Measurements from ENCODE around the gene ZSCAN2. TPM values are rescaled to one million over a fixed set of nuclear protein-coding genes. Genes with fewer than 3 reads are reported as not detected.

ZSCAN2 gene
- total and polyA plus RNA-seq, 4 donors: 1.3 to 7.1 (median 5.4) TPM

DNA sequence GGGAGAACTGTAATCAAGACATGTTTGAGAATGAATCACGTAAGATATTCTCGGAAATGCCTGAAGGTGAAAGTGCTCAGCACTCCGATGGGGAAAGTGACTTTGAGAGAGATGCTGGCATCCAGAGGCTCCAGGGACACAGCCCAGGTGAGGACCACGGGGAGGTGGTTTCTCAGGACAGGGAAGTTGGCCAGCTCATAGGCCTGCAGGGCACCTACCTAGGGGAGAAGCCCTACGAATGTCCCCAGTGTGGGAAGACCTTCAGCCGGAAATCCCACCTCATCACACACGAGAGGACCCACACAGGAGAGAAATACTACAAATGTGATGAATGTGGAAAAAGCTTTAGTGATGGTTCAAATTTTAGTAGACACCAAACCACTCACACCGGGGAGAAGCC is 19.8 kb downstream of the ZSCAN2 start:
- DNase-seq (peak in 1 of 2 donors; percentile 18), ATAC-seq (ENCODE audit: low FRiP score) (no peak)
- no peak overlapping the region for H3K27ac ChIP-seq (ENCODE audit: low read depth in 1 of 2, low read length in 2 of 2)
- H3K9me3 ChIP-seq (ENCODE audit: control insufficient read depth, low read length): peaks cover 8% of the 10 kb centered on the region
- H3K4me3 ChIP-seq (ENCODE audit: low read length in 2 of 2): no peak overlapping the region
- no peaks in the 10 kb centered on the region for H3K4me1 ChIP-seq (ENCODE audit: control insufficient read depth in 1 of 2, insufficient read depth in 2 of 2, low read length in 2 of 2)
- intact Hi-C loops (cut with DNase I): no loop called here
- 97 to 99% methylated on average over 8 of the region's 8 CpGs for WGBS, 2 donors
- no peaks in the 10 kb centered on the region for H3K27me3 ChIP-seq (ENCODE audit: control insufficient read depth in 1 of 2, insufficient read depth in 2 of 2, low read length in 1 of 2)
- peaks cover 0 to 4% of the 10 kb centered on the region in 2 donors for H3K36me3 ChIP-seq (ENCODE audit: control insufficient read depth in 1 of 2, insufficient read depth in 2 of 2, low read length in 1 of 2)

DNA sequence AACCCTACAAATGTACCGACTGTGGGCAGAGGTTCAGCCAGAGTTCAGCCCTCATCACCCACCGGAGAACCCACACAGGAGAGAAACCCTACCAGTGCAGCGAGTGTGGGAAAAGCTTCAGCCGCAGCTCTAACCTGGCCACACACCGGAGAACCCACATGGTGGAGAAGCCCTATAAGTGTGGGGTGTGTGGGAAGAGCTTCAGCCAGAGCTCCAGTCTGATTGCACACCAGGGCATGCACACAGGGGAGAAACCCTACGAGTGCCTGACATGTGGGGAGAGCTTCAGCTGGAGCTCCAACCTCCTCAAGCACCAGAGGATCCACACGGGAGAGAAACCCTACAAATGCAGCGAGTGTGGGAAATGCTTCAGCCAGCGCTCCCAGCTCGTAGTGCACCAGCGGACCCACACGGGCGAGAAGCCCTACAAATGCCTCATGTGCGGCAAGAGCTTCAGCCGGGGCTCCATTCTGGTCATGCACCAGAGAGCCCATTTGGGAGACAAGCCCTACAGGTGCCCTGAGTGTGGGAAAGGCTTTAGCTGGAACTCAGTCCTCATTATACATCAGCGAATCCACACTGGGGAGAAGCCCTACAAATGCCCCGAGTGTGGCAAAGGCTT is 20.7 kb downstream of the ZSCAN2 start:
- Histone ChIP-seq H3K27me3 (ENCODE audit: control insufficient read depth in 1 of 2, insufficient read depth in 2 of 2, low read length in 1 of 2) (no peaks in the 10 kb centered on the region), H3K4me3 (ENCODE audit: low read length in 2 of 2) (no peak overlapping the region), H3K4me1 (ENCODE audit: control insufficient read depth in 1 of 2, insufficient read depth in 2 of 2, low read length in 2 of 2) (no peaks in the 10 kb centered on the region), H3K9me3 (ENCODE audit: control insufficient read depth, low read length) (peaks cover 8% of the 10 kb centered on the region), H3K27ac (ENCODE audit: low read depth in 1 of 2, low read length in 2 of 2) (no peak overlapping the region), H3K36me3 (ENCODE audit: control insufficient read depth in 1 of 2, insufficient read depth in 2 of 2, low read length in 1 of 2) (peaks cover 0 to 4% of the 10 kb centered on the region in 2 donors)
- DNase-seq (peak in 1 of 2 donors; percentile 20), ATAC-seq (ENCODE audit: low FRiP score) (no peak)
- 97 to 98% methylated on average over 17 of the region's 17 CpGs for WGBS, 2 donors
- intact Hi-C loops (cut with DNase I): no loop called here

DNA sequence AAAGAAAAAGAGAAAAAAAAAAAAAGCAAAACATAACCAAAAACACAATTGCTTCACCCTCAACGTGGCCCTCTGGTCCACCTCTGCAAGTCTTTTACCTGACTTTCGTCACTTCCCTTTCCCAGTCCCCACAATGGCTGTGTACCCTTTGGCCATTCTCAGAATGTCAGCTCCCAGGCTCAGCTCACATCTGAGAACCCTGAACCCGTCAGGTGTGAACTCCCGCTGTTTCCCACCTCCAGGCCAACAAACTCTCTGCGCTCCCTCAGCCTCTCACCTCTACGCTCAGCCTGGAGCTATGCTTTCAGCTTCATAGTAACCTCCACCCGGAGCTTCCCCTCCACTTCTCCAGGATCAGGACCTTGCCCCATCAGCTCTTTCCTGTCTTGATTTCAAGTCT is 23.6 kb downstream of the ZSCAN2 start:
- ATAC-seq (ENCODE audit: low FRiP score): no peak
- peaks cover 0 to 4% of the 10 kb centered on the region in 2 donors for H3K36me3 ChIP-seq (ENCODE audit: control insufficient read depth in 1 of 2, insufficient read depth in 2 of 2, low read length in 1 of 2)
- peaks cover 8% of the 10 kb centered on the region for H3K9me3 ChIP-seq (ENCODE audit: control insufficient read depth, low read length)
- no peak overlapping the region for H3K4me3 ChIP-seq (ENCODE audit: low read length in 2 of 2)
- no peaks in the 10 kb centered on the region for H3K27me3 ChIP-seq (ENCODE audit: control insufficient read depth in 1 of 2, insufficient read depth in 2 of 2, low read length in 1 of 2)
- H3K4me1 ChIP-seq (ENCODE audit: control insufficient read depth in 1 of 2, insufficient read depth in 2 of 2, low read length in 2 of 2): no peaks in the 10 kb centered on the region
- intact Hi-C loops (cut with DNase I): no loop called here
- DNase-seq: peak in 1 of 2 donors; percentile 7
- H3K27ac ChIP-seq (ENCODE audit: low read depth in 1 of 2, low read length in 2 of 2): no peak overlapping the region
- WGBS, 2 donors: 90 to 92% methylated on average over 6 to 7 of the region's 7 CpGs

DNA sequence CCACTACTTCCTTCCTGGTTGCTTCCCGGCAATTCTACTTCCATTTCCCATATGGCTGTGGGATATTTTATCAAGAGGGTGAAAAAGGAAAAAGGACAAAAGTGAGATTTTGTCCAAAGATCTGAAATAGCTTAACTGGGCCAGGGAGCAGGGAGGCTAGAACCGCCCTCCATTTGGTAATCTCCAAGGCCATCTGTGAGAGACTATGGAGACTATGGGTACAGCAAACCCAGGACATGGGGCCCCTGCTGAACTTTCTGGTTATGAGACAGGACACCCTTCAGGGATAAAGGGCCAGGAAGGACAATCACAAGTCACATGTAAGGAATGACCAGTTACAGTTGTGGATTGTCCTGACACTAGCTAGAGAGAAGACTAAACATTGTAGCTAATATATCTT is 24.3 kb downstream of the ZSCAN2 start:
- no peak for ATAC-seq (ENCODE audit: low FRiP score)
- H3K36me3 ChIP-seq (ENCODE audit: control insufficient read depth in 1 of 2, insufficient read depth in 2 of 2, low read length in 1 of 2): peaks cover 0 to 4% of the 10 kb centered on the region in 2 donors

DNA sequence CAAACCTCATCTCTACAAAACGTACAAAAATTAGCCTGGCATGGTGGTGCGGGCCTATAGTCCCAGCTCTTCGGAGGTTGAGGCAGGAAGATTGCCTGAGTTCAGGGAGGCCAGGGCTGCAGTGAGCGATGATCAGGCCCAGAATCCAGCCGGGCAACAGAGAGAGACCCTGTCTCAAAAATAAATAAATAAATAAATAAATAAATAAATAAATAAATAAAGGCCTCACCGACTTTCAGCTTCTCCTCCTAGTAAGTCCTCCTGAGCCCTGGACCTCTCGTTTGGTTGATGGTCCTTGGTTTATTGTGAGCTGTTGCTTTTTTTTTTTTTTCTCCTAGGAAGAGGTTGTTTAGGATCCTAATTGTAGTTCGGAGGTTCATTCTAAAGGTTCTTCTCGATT is 28.2 kb downstream of the ZSCAN2 start:
- intact Hi-C loops (cut with DNase I): no loop called here
- Histone ChIP-seq H3K4me1 (ENCODE audit: control insufficient read depth in 1 of 2, insufficient read depth in 2 of 2, low read length in 2 of 2) (no peaks in the 10 kb centered on the region), H3K9me3 (ENCODE audit: control insufficient read depth, low read length) (no peaks in the 10 kb centered on the region), H3K4me3 (ENCODE audit: low read length in 2 of 2) (no peak overlapping the region), H3K36me3 (ENCODE audit: control insufficient read depth in 1 of 2, insufficient read depth in 2 of 2, low read length in 1 of 2) (no peaks in the 10 kb centered on the region), H3K27me3 (ENCODE audit: control insufficient read depth in 1 of 2, insufficient read depth in 2 of 2, low read length in 1 of 2) (no peaks in the 10 kb centered on the region), H3K27ac (ENCODE audit: low read depth in 1 of 2, low read length in 2 of 2) (no peak overlapping the region)
- 92% methylated on average over 9 of the region's 9 CpGs for WGBS, 2 donors
- no peak for DNase-seq
- ATAC-seq (ENCODE audit: low FRiP score): no peak

More for the DNA sequence above, 24.3 kb downstream of the ZSCAN2 start:
- H3K27ac ChIP-seq (ENCODE audit: low read depth in 1 of 2, low read length in 2 of 2): no peak overlapping the region
- H3K4me3 ChIP-seq (ENCODE audit: low read length in 2 of 2): no peak overlapping the region
- peaks cover 8% of the 10 kb centered on the region for H3K9me3 ChIP-seq (ENCODE audit: control insufficient read depth, low read length)
- WGBS, 2 donors: 93 to 98% methylated on average over 2 of the region's 2 CpGs
- intact Hi-C loops (cut with DNase I): no loop called here
- H3K27me3 ChIP-seq (ENCODE audit: control insufficient read depth in 1 of 2, insufficient read depth in 2 of 2, low read length in 1 of 2): no peaks in the 10 kb centered on the region
- no peaks in the 10 kb centered on the region for H3K4me1 ChIP-seq (ENCODE audit: control insufficient read depth in 1 of 2, insufficient read depth in 2 of 2, low read length in 2 of 2)
- no peak for DNase-seq

DNA sequence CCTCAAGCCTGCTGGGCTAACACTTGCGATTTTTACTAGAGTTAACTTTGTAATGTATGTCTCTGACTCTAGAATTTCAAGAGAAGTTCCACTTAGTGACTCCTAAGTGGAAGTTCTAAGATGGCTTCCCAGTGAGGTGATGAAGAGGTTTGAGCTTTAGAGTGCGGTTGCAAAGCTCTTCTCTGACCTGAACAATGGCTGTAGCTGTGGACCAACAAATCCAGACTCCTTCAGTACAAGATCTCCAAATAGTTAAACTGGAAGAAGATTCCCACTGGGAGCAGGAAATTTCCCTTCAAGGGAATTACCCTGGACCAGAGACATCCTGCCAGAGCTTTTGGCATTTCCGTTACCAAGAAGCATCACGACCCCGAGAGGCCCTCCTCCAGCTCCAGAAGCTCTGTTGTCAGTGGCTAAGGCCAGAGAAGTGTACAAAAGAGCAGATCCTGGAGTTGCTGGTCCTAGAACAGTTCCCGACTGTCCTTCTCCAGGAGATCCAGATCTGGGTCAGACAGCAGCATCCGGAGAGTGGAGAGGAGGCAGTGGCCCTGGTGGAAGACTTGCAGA is 31.0 kb downstream of the ZSCAN2 start:
- Histone ChIP-seq H3K36me3 (ENCODE audit: control insufficient read depth in 1 of 2, insufficient read depth in 2 of 2, low read length in 1 of 2) (no peaks in the 10 kb centered on the region), H3K27ac (ENCODE audit: low read depth in 1 of 2, low read length in 2 of 2) (peak overlapping the region; percentile 34 to 94), H3K27me3 (ENCODE audit: control insufficient read depth in 1 of 2, insufficient read depth in 2 of 2, low read length in 1 of 2) (no peaks in the 10 kb centered on the region), H3K9me3 (ENCODE audit: control insufficient read depth, low read length) (no peaks in the 10 kb centered on the region), H3K4me1 (ENCODE audit: control insufficient read depth in 1 of 2, insufficient read depth in 2 of 2, low read length in 2 of 2) (peaks cover 0 to 6% of the 10 kb centered on the region in 2 donors), H3K4me3 (ENCODE audit: low read length in 2 of 2) (peak overlapping the region; percentile 55 to 79)
- intact Hi-C loops (cut with DNase I): no loop called here
- DNase-seq (peak; percentile 36 to 37), ATAC-seq (ENCODE audit: low FRiP score) (no peak)
- WGBS, 2 donors: 33 to 44% methylated on average over 7 of the region's 7 CpGs

DNA sequence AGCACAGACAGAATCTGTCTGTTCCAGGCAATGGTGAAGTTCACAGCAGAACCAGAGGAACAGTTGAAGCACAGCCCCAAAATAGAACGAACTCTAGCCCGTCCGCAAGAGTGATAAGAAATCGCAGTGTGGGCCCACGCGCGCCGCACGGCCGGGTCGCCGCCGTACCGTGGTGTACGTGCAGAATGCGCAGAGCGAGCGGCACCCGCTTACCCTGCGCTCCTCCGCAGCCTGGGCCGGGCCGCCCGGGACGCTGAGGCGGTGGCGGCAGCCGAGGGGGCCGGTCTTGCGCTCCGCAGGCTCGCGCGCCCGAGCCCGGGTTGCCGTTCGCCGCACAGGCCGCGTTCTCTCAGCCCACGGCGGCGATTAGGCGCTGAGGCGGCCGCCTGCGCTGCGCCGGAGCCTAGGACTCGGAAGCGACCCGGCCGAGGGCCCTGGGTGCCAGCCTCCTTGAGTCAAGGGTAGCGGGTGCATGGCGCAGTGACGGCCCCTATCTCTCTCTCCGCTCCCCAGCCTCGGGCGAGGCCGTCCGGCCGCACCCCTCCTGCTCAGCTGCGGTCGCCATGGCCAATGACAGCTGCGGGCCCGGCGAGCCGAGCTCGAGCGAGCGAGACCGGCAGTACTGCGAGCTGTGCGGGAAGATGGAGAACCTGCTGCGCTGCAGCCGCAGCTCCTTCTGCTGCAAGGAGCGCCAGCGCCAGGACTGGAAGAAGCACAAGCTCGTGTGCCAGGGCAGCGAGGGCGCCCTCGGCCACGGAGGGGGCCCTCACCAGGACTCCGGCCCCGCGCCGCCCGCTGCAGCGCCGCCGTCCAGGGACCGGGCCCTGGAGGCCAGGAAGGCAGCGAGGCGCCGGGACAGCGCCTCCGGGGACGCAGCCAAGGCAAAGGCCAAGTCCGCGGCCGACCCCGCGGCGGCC is 32.8 kb downstream of the ZSCAN2 start:
- ATAC-seq (ENCODE audit: low FRiP score) (peak; percentile 86), DNase-seq (peak; percentile 84 to 90)
- no peaks in the 10 kb centered on the region for H3K36me3 ChIP-seq (ENCODE audit: control insufficient read depth in 1 of 2, insufficient read depth in 2 of 2, low read length in 1 of 2)
- WGBS, 2 donors: 0 to 1% methylated on average over 84 to 105 of the region's 105 CpGs
- H3K4me3 ChIP-seq (ENCODE audit: low read length in 2 of 2): peak overlapping the region; percentile 63 to 72
- H3K27me3 ChIP-seq (ENCODE audit: control insufficient read depth in 1 of 2, insufficient read depth in 2 of 2, low read length in 1 of 2): no peaks in the 10 kb centered on the region
- peak overlapping the region; percentile 33 to 87 for H3K27ac ChIP-seq (ENCODE audit: low read depth in 1 of 2, low read length in 2 of 2)
- H3K4me1 ChIP-seq (ENCODE audit: control insufficient read depth in 1 of 2, insufficient read depth in 2 of 2, low read length in 2 of 2): peaks cover 0 to 6% of the 10 kb centered on the region in 2 donors
- intact Hi-C loops (cut with DNase I): no loop called here
- H3K9me3 ChIP-seq (ENCODE audit: control insufficient read depth, low read length): no peaks in the 10 kb centered on the region

DNA sequence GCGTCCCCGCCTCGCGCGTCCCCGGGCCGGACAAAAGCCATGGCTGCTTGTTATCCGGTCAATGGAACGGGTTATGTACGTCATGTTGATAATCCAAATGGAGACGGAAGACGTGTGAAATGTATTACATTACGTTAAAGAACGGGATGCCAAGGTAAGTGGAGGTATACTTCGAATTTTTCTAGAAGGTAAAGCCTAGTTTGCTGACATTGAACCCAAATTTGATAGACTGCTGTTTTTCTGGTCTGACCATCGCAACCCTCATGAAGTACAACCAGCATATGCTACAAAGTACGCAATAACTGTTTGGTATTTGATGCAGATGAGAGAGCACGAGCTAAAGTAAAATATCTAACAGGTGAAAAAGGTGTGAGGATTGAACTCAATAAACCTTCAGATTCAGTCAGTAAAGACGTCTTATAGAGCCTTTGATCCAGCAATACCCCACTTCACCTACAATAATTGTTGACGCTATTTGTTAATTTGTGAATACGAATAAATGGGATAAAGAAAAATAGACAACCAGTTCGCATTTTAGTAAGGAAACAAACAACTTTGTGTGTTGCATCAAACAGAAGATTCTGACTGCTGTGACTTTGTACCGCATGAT is 33.5 kb downstream of the ZSCAN2 start:
- H3K4me1 ChIP-seq (ENCODE audit: control insufficient read depth in 1 of 2, insufficient read depth in 2 of 2, low read length in 2 of 2): peaks cover 0 to 6% of the 10 kb centered on the region in 2 donors
- H3K27me3 ChIP-seq (ENCODE audit: control insufficient read depth in 1 of 2, insufficient read depth in 2 of 2, low read length in 1 of 2): no peaks in the 10 kb centered on the region
- H3K9me3 ChIP-seq (ENCODE audit: control insufficient read depth, low read length): no peaks in the 10 kb centered on the region
- intact Hi-C loops (cut with DNase I): no loop called here
- H3K4me3 ChIP-seq (ENCODE audit: low read length in 2 of 2): peak overlapping the region; percentile 63 to 72
- no peaks in the 10 kb centered on the region for H3K36me3 ChIP-seq (ENCODE audit: control insufficient read depth in 1 of 2, insufficient read depth in 2 of 2, low read length in 1 of 2)
- ATAC-seq (ENCODE audit: low FRiP score): no peak
- DNase-seq: no peak
- H3K27ac ChIP-seq (ENCODE audit: low read depth in 1 of 2, low read length in 2 of 2): peak overlapping the region; percentile 33 to 87
- WGBS, 2 donors: 22 to 28% methylated on average over 23 of the region's 23 CpGs
